Gastroesophageal sphincter (tissue), 4 donors: ENCODE measurements around the gene MLXIP. TPM values are rescaled to one million over a fixed set of nuclear protein-coding genes. Genes with fewer than 3 reads are reported as not detected.

Source experiments
- ATAC-seq: fragments of 150-250 bp; one replicate; pipeline ENCODE4 v1.9.1; 2016; ENCODE audit warnings: mild to moderate bottlenecking, moderate library complexity
- H3K27ac ChIP-seq, 4 donors: fragments of 200-600 bp; sonication (generic) in 3 of 4; 1 replicate in 3 of 4; 2 replicates in 1 of 4; pipeline ENCODE4 v1.5.1; 2016 to 2019
- H3K27me3 ChIP-seq: fragments of 200-600 bp; sonication (generic); one replicate; pipeline ENCODE4 v1.5.1; 2019
- H3K36me3 ChIP-seq, 2 donors: fragments of 200-600 bp; sonication (generic); one replicate each; pipeline ENCODE4 v1.5.1; 2019; ENCODE audit warnings: control low read depth in 1 of 2
- H3K4me1 ChIP-seq, 3 donors: fragments of 200-600 bp; sonication (generic); 1 replicate in 2 of 3; 2 replicates in 1 of 3; pipeline ENCODE4 v1.5.1; 2016 to 2019; ENCODE audit warnings: control low read depth in 2 of 3
- H3K4me3 ChIP-seq, 2 donors: fragments of 200-600 bp; sonication (generic); one replicate each; pipeline ENCODE4 v1.5.1; 2019; ENCODE audit warnings: mild to moderate bottlenecking in 1 of 2, moderate library complexity in 1 of 2
- H3K9me3 ChIP-seq, 3 donors: fragments of 200-600 bp; sonication (generic); one replicate each; pipeline ENCODE4 v1.5.1; 2017 to 2019; ENCODE audit warnings: control low read depth in 2 of 3
- CTCF ChIP-seq, 4 experiments: fragments of 200-600 bp in 2 of 4; fragments of 450-650 bp in 2 of 4; sonication (generic) in 1 of 4; IDR thresholded peaks; one replicate each; pipeline ENCODE4 v1.5.1; 2017 to 2019; ENCODE audit warnings: antibody characterized with exemption in 4 of 4, mild to moderate bottlenecking in 2 of 4, moderate library complexity in 2 of 4
- EP300 ChIP-seq: sonication (generic); formaldehyde crosslinking; IDR thresholded peaks from one replicate; pipeline ENCODE4 v1.6.1; 2017; ENCODE audit warnings: antibody characterized with exemption, mild to moderate bottlenecking
- POLR2A ChIP-seq, 2 donors: fragments of 450-650 bp; IDR thresholded peaks; one replicate each; pipeline ENCODE4 v1.6.1; 2017; ENCODE audit warnings: antibody characterized with exemption in 2 of 2, mild to moderate bottlenecking in 2 of 2, moderate library complexity in 1 of 2
- POLR2AphosphoS5 ChIP-seq: sonication (generic); formaldehyde crosslinking; IDR thresholded peaks from one replicate; pipeline ENCODE4 v1.6.1; 2017; ENCODE audit warnings: antibody characterized with exemption
- WGBS, 2 donors: methylation state at CpG; one replicate each; pipeline ENCODE4 v1.1.5; 2018; ENCODE audit warnings: low coverage in 1 of 2; 5-methylcytosine and 5-hydroxymethylcytosine counted together
- total RNA-seq, 4 donors: library from RNA; depleted of rRNA; stranded (reverse); fragments of >200 nt; gene quantifications; one replicate each; pipeline ENCODE4 v1.1.0, GENCODE V29; 2016

The MLXIP gene
- total RNA-seq, 4 donors from 2014 or later: 28.8 to 87.4 (median 54.9) TPM

- Histone ChIP-seq H3K36me3 (no peaks in the 10 kb centered on the region), H3K27ac (no peak overlapping the region), H3K4me1 (no peaks in the 10 kb centered on the region), H3K9me3 (peaks cover 0 to 6% (median 0%) of the 10 kb centered on the region in 3 donors), H3K27me3 (peaks cover 37% of the 10 kb centered on the region), H3K4me3 (no peak overlapping the region)
- no peak for TF ChIP-seq POLR2A (IDR thresholded peaks at IDR 0.05)
- TF ChIP-seq EP300: no peak
- no peak for TF ChIP-seq POLR2AphosphoS5
- TF ChIP-seq CTCF (IDR thresholded peaks at IDR 0.05): no peak
- ATAC-seq: no peak
- WGBS, 2 donors: 76 to 90% methylated on average over 3 of the region's 4 CpGs
Measured at GRCh38 chr12:122195405-122195804, 116.8 kb downstream of the MLXIP start.

Other genes starting within 250 kb of the MLXIP start
- 1 to 10 TPM in 3 of 4 donors, not detected in 1; 1.2 to 5.0 (median 2.6) TPM for gene HPD, start 219.9 kb upstream of the MLXIP start, total RNA-seq
- 10 to 100 TPM; 54.8 to 79.5 (median 70.7) TPM for gene PSMD9, start 190.0 kb upstream of the MLXIP start, total RNA-seq
- gene CFAP251, start 160.2 kb upstream of the MLXIP start, total RNA-seq: 1 to 10 TPM in 3 of 4 donors, under 1 TPM in 1; 0.35 to 1.9 (median 1.2) TPM
- gene BCL7A, start 56.9 kb upstream of the MLXIP start, total RNA-seq: 1 to 10 TPM; 4.7 to 8.5 (median 5.6) TPM
- gene IL31, start 95.5 kb downstream of the MLXIP start, total RNA-seq: not detected
- gene LRRC43, start 104.4 kb downstream of the MLXIP start, total RNA-seq: 1 to 10 TPM; 1.5 to 9.8 (median 3.6) TPM
- gene B3GNT4, start 125.0 kb downstream of the MLXIP start, total RNA-seq: not detected
- gene DIABLO, start 147.3 kb downstream of the MLXIP start, total RNA-seq: 10 to 100 TPM; 35.8 to 45.3 (median 38.3) TPM
- gene VPS33A, start 187.7 kb downstream of the MLXIP start, total RNA-seq: 10 to 100 TPM; 13.0 to 15.1 (median 13.6) TPM